Measurements from ENCODE around the gene SH2D7. TPM values are rescaled to one million over a fixed set of nuclear protein-coding genes. Genes with fewer than 3 reads are reported as not detected.

SH2D7 gene
- total RNA-seq, 2 donors from 2014 or later = not detected

DNA sequence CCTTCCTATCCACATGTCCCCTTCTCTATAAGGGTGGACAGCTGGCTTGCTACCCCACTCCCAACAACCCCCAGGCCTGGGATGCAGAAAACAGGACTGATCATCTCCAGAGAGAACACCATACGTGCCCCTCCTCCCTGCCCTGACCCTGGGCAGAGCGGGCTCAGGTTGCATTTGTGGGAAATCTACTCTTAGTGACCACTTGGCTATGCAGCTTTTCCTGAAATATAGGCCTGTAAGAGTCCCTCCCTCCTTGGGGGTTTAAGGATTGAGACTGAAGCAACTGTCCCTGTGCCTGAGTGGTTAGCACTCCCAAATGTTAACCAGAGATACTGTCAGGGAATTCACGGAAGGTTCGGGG is 11.7 kb downstream of the SH2D7 start:
- H3K36me3 ChIP-seq = no peaks in the 10 kb centered on the region
- H3K9me3 ChIP-seq = no peaks in the 10 kb centered on the region
- ATAC-seq (ENCODE audit: insufficient number of reproducible peaks, low FRiP score, low read depth) (no peak), DNase-seq (ENCODE audit: low spot score) (no peak)
- TF ChIP-seq, protein P1, sequence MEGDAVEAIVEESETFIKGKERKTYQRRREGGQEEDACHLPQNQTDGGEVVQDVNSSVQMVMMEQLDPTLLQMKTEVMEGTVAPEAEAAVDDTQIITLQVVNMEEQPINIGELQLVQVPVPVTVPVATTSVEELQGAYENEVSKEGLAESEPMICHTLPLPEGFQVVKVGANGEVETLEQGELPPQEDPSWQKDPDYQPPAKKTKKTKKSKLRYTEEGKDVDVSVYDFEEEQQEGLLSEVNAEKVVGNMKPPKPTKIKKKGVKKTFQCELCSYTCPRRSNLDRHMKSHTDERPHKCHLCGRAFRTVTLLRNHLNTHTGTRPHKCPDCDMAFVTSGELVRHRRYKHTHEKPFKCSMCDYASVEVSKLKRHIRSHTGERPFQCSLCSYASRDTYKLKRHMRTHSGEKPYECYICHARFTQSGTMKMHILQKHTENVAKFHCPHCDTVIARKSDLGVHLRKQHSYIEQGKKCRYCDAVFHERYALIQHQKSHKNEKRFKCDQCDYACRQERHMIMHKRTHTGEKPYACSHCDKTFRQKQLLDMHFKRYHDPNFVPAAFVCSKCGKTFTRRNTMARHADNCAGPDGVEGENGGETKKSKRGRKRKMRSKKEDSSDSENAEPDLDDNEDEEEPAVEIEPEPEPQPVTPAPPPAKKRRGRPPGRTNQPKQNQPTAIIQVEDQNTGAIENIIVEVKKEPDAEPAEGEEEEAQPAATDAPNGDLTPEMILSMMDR (IDR thresholded peaks at IDR 0.05) = no peak
- no peaks in the 10 kb centered on the region for H3K4me1 ChIP-seq (ENCODE audit: control insufficient read depth in 1 of 2, low read depth in 2 of 2)
- no peaks in the 10 kb centered on the region for H3K27me3 ChIP-seq (replicated peaks; ENCODE audit: insufficient read depth)
- H3K4me3 ChIP-seq = no peak overlapping the region
- H3K27ac ChIP-seq = no peak overlapping the region

DNA sequence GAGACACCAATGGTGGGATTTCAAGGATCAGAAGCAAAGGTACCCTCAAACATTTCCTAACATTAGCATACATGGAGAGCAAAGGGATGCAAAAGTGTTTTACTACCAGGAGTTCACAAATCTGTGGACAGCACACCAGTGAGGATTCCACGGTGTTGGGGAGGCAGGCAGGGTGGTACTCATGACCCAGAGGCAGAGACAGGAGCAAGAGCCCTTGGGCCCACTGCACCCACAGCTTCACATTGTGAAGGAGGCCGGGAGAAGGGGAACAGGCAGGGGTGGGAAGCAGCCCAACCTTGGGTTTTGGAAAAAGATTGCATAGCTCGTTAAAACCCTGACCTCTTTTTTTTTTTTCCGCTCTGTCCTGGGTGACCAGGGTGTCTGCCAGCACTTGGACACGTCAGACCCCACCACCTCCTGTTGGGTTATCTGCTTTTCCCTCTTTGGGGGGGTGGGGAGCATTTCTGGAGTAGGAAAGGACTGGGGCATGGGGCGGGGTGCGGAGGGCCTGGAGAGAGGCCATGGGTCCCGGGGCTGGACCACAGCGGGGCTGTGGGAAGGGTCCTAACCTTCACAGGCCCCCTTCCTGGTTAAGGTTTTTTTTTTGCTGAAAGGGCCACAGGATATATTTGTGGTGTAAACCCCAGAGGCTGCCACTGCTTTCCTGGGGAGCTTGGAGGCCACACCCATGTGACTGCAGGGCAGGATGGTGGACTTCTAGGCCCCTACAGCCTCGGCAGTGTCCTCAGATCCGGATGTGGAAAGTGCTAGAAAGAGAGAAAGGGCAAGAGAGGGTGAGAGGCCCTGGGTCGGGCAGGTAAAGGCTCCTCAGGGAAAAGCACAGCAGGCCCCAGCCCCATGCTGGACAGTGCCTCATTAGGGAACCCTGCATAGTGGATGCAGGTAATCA is 12.5 kb downstream of the SH2D7 start:
- Histone ChIP-seq H3K36me3 (no peaks in the 10 kb centered on the region), H3K4me3 (no peak overlapping the region), H3K4me1 (ENCODE audit: control insufficient read depth in 1 of 2, low read depth in 2 of 2) (no peaks in the 10 kb centered on the region), H3K9me3 (no peaks in the 10 kb centered on the region), H3K27ac (no peak overlapping the region), H3K27me3 (replicated peaks; ENCODE audit: insufficient read depth) (no peaks in the 10 kb centered on the region)
- TF ChIP-seq, protein P1 (IDR thresholded peaks at IDR 0.05) = no peak
- DNase-seq (ENCODE audit: low spot score) (no peak), ATAC-seq (ENCODE audit: insufficient number of reproducible peaks, low FRiP score, low read depth) (no peak)

DNA sequence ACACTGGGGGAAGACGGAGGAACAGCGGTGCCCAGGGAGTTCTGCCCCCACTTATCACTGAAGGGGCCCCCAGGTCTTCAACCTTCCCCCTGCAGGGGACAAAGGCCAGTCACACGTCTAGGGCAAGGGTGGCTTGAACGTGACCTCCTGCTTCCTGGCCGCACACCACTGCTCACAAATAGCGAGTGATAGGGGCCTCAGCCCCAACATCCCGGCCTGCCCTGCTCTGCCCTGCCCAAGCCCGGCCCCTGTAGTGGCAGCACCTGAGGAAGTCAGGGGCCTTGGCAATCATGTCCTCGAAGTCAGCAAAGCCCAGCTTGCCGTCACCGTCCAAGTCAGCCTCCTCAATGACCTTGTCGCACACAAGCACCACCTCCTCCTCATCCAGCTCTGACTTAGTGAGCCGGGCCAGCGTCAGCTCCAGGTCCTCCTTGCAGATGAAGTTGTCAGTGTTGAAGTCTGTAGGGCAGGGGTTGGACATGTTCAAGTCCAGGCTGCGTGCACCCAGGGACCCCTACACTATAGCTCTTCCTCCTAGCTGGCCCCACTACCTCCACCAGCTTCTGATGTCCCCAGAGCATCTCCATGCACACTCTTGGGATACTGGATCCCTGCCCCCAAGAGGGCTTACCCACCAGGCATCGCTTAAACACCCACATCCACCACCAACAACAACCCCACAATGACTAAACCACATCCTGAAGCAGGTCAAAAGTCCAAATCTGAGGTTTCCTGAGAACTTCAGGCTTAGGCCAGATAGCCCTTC is 13.3 kb downstream of the SH2D7 start:
- Histone ChIP-seq H3K36me3 (no peaks in the 10 kb centered on the region), H3K9me3 (no peaks in the 10 kb centered on the region), H3K27ac (no peak overlapping the region), H3K4me1 (ENCODE audit: control insufficient read depth in 1 of 2, low read depth in 2 of 2) (no peaks in the 10 kb centered on the region), H3K27me3 (replicated peaks; ENCODE audit: insufficient read depth) (no peaks in the 10 kb centered on the region), H3K4me3 (no peak overlapping the region)
- DNase-seq (ENCODE audit: low spot score) (no peak), ATAC-seq (ENCODE audit: insufficient number of reproducible peaks, low FRiP score, low read depth) (no peak)
- TF ChIP-seq, protein P1 (IDR thresholded peaks at IDR 0.05) = no peak

DNA sequence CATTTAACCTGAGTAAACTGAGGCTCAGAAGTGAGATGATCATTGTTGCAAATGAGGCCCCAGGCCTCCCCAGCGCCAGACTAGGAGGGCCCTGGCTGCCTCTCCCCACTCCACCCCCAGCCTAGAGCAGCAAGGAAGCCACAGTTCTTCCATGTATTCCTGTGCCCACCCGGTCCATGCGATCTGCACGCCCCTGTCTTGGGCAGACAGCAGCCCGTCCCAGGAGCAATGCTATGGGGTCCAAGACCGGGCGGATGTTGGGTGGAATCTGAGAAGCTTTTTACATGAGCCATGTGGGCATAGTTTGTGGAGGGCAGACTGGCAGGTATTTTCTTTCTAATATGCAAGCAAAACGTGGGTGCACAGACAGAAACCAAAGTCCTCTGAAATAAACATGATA is 15.1 kb downstream of the SH2D7 start:
- TF ChIP-seq, protein P1 (IDR thresholded peaks at IDR 0.05) = no peak
- no peak overlapping the region for H3K4me3 ChIP-seq
- H3K27me3 ChIP-seq (replicated peaks; ENCODE audit: insufficient read depth) = no peaks in the 10 kb centered on the region
- no peaks in the 10 kb centered on the region for H3K4me1 ChIP-seq (ENCODE audit: control insufficient read depth in 1 of 2, low read depth in 2 of 2)
- no peak for DNase-seq (ENCODE audit: low spot score)
- no peaks in the 10 kb centered on the region for H3K36me3 ChIP-seq
- no peak overlapping the region for H3K27ac ChIP-seq
- ATAC-seq (ENCODE audit: insufficient number of reproducible peaks, low FRiP score, low read depth) = no peak
- no peaks in the 10 kb centered on the region for H3K9me3 ChIP-seq

All from thoracic aorta (tissue), 2 donors.